Superior temporal gyrus (tissue), 1 donor: ENCODE data around the gene PEBP1.

Source experiments
- DNase-seq: peaks from one replicate; pipeline ENCODE4 v3.0.0-alpha.2; 2016; ENCODE audit errors: extremely low spot score

The PEBP1 gene

GRCh38 chr12:118136559-118137003 is 657 bp downstream of the PEBP1 start:
- DNase-seq, result peak; percentile 51

- no peak for DNase-seq
These were observed 1.3 kb downstream of the PEBP1 start for GRCh38 chr12:118137148-118137678.

- no peak for DNase-seq
These were observed 4.9 kb downstream of the PEBP1 start for GRCh38 chr12:118140825-118141224.

- DNase-seq, result no peak
These were observed 8.6 kb downstream of the PEBP1 start for GRCh38 chr12:118144499-118144898.

- no peak for DNase-seq
These were observed 9.3 kb downstream of the PEBP1 start for GRCh38 chr12:118145113-118145797.

GRCh38 chr12:118145798-118146156 is 9.9 kb downstream of the PEBP1 start:
- DNase-seq, result no peak

GRCh38 chr12:118148287-118148686 is 12.4 kb downstream of the PEBP1 start:
- no peak for DNase-seq

GRCh38 chr12:118150625-118151024 is 14.7 kb downstream of the PEBP1 start:
- DNase-seq, result no peak

GRCh38 chr12:118151755-118152154 is 15.8 kb downstream of the PEBP1 start:
- DNase-seq, result no peak

GRCh38 chr12:118160536-118160935 is 24.6 kb downstream of the PEBP1 start:
- DNase-seq, result peak; percentile 78

GRCh38 chr12:118164798-118165486 is 29.0 kb downstream of the PEBP1 start:
- peak; percentile 72 for DNase-seq

- no peak for DNase-seq
These were observed 31.0 kb downstream of the PEBP1 start for GRCh38 chr12:118166946-118167345.

- DNase-seq, result no peak
These were observed 40.0 kb downstream of the PEBP1 start for GRCh38 chr12:118175823-118176447.

GRCh38 chr12:118183155-118183554 is 47.2 kb downstream of the PEBP1 start:
- DNase-seq, result no peak

GRCh38 chr12:118183711-118184110 is 47.8 kb downstream of the PEBP1 start:
- no peak for DNase-seq

- DNase-seq, result no peak
These were observed 49.9 kb downstream of the PEBP1 start for GRCh38 chr12:118185602-118186397.

GRCh38 chr12:118187751-118188435 is 52.0 kb downstream of the PEBP1 start:
- DNase-seq, result peak; percentile 66

- DNase-seq, result peak; percentile 85
These were observed 52.9 kb downstream of the PEBP1 start for GRCh38 chr12:118188690-118189371.

- peak; percentile 91 for DNase-seq
These were observed 53.8 kb downstream of the PEBP1 start for GRCh38 chr12:118189741-118190191.

- peak; percentile 94 for DNase-seq
These were observed 54.3 kb downstream of the PEBP1 start for GRCh38 chr12:118190266-118190665.

- no peak for DNase-seq
These were observed 57.6 kb downstream of the PEBP1 start for GRCh38 chr12:118193477-118193876.
